HL-60 (cell line): ENCODE results near the gene DNAH8.

Experiments
- CTCF ChIP-seq: IDR thresholded peaks from one replicate; pipeline ENCODE4 v1.5.1; 2011; ENCODE audit warnings: low read length, control low read depth, inconsistent platforms; ENCODE audit not compliant: insufficient read depth
- GABPA ChIP-seq: IDR thresholded peaks from 2 replicates; pipeline ENCODE4 v1.6.1; 2012; ENCODE audit warnings: low read depth
- POLR2AphosphoS5 ChIP-seq: IDR thresholded peaks from 2 replicates; pipeline ENCODE4 v1.6.1; 2012; ENCODE audit warnings: low read depth
- REST ChIP-seq: IDR thresholded peaks from 2 replicates; pipeline ENCODE4 v1.6.1; 2012; ENCODE audit warnings: low read depth; ENCODE audit not compliant: insufficient replicate concordance
- SPI1 ChIP-seq: IDR thresholded peaks from 2 replicates; pipeline ENCODE4 v1.6.1; 2012; ENCODE audit warnings: low read depth, mild to moderate bottlenecking, borderline replicate concordance

GRCh38 chr6:39057251-39058155, 342.4 kb downstream of the DNAH8 start:
- no peak for TF ChIP-seq CTCF
- no peak for TF ChIP-seq REST
- TF ChIP-seq POLR2AphosphoS5 = no peak
- TF ChIP-seq SPI1 = no peak
- TF ChIP-seq GABPA = no peak
